Osteoblast (primary cell): Measurements from ENCODE around the gene SPARCL1. TPM values are rescaled to one million over a fixed set of nuclear protein-coding genes. Genes with fewer than 3 reads are reported as not detected.
A peak's percentile ranks its signal among the peaks of the same experiment; 100 is the strongest.

Experiments
- DNase-seq: peaks from one replicate; pipeline ENCODE4 v3.0.0; 2011; ENCODE audit warnings: low spot score, mixed read lengths; ENCODE audit not compliant: insufficient read length; ENCODE audit errors: missing footprints
- H2AFZ ChIP-seq: 2 replicates; pipeline ENCODE4 v1.6.0; 2011; ENCODE audit warnings: mild to moderate bottlenecking, low read length
- H3K27ac ChIP-seq: 2 replicates; pipeline ENCODE4 v1.5.1; 2011; ENCODE audit warnings: mild to moderate bottlenecking, low read depth, low read length, moderate library complexity
- H3K27me3 ChIP-seq: 2 replicates; pipeline ENCODE4 v1.6.0; 2012; ENCODE audit warnings: mild to moderate bottlenecking, control low read depth, inconsistent platforms, low read length, moderate library complexity; ENCODE audit not compliant: insufficient read depth
- H3K36me3 ChIP-seq: 2 replicates; pipeline ENCODE4 v1.5.1; 2011; ENCODE audit warnings: mild to moderate bottlenecking, low read length, control low read depth, moderate library complexity; ENCODE audit not compliant: insufficient read depth
- H3K4me1 ChIP-seq: 2 replicates; pipeline ENCODE4 v1.5.1; 2011; ENCODE audit warnings: mild to moderate bottlenecking, low read length, control low read depth, moderate library complexity; ENCODE audit not compliant: insufficient read depth
- H3K4me2 ChIP-seq: 2 replicates; pipeline ENCODE4 v1.6.0; 2011; ENCODE audit warnings: mild to moderate bottlenecking, low read length; ENCODE audit not compliant: insufficient read depth
- H3K4me3 ChIP-seq: fragments of 200-600 bp; sonication (generic); 3 replicates; pipeline ENCODE4 v1.5.1; 2012; ENCODE audit warnings: mild to moderate bottlenecking, low read length, inconsistent platforms; ENCODE audit not compliant: insufficient read depth
- H3K79me2 ChIP-seq: 2 replicates; pipeline ENCODE4 v1.6.0; 2012; ENCODE audit warnings: mild to moderate bottlenecking, low read length, control low read depth, inconsistent platforms; ENCODE audit not compliant: insufficient read depth
- H3K9me3 ChIP-seq: 2 replicates; pipeline ENCODE4 v1.5.1; 2011; ENCODE audit warnings: low read depth, low read length, control low read depth
- H4K20me1 ChIP-seq: 2 replicates; pipeline ENCODE4 v1.6.0; 2012; ENCODE audit warnings: mild to moderate bottlenecking, low read length, control low read depth; ENCODE audit not compliant: insufficient read depth
- CTCF ChIP-seq: IDR thresholded peaks from 2 replicates; pipeline ENCODE4 v1.5.1; 2011; ENCODE audit warnings: mild to moderate bottlenecking, low read depth, low read length, moderate library complexity; ENCODE audit errors: extremely low read depth
- total RNA-seq: library from RNA; depleted of rRNA; stranded (reverse); fragments of >200 nt; gene quantifications from 2 replicates; pipeline ENCODE4 v1.2.3, GENCODE V29; 2012

SPARCL1 gene
- total RNA-seq, 1 donor: not detected

GRCh38 chr4:87570290-87570805 lies 41.2 kb upstream of the SPARCL1 start:
- no peaks in the 10 kb centered on the region for H4K20me1 ChIP-seq
- H3K36me3 ChIP-seq: no peaks in the 10 kb centered on the region
- H3K4me2 ChIP-seq: no peak overlapping the region
- H3K4me1 ChIP-seq: no peaks in the 10 kb centered on the region
- TF ChIP-seq CTCF: no peak
- H3K27me3 ChIP-seq: no peaks in the 10 kb centered on the region
- DNase-seq: peak; percentile 26
- no peaks in the 10 kb centered on the region for H3K79me2 ChIP-seq
- no peak overlapping the region for H3K27ac ChIP-seq
- H3K9me3 ChIP-seq: no peaks in the 10 kb centered on the region
- no peak overlapping the region for H3K4me3 ChIP-seq
- H2AFZ ChIP-seq: no peak overlapping the region

GRCh38 chr4:87567191-87567590 lies 38.0 kb upstream of the SPARCL1 start:
- no peaks in the 10 kb centered on the region for H3K9me3 ChIP-seq
- TF ChIP-seq CTCF: no peak
- no peak overlapping the region for H3K27ac ChIP-seq
- DNase-seq: no peak
- H3K36me3 ChIP-seq: no peaks in the 10 kb centered on the region
- H3K27me3 ChIP-seq: no peaks in the 10 kb centered on the region
- H3K4me3 ChIP-seq: no peak overlapping the region
- H3K79me2 ChIP-seq: no peaks in the 10 kb centered on the region
- no peaks in the 10 kb centered on the region for H3K4me1 ChIP-seq
- H2AFZ ChIP-seq: no peak overlapping the region
- H3K4me2 ChIP-seq: peak overlapping the region; percentile 44
- no peaks in the 10 kb centered on the region for H4K20me1 ChIP-seq

- Histone ChIP-seq H3K27me3 (no peaks in the 10 kb centered on the region), H3K79me2 (no peaks in the 10 kb centered on the region), H3K36me3 (no peaks in the 10 kb centered on the region), H4K20me1 (no peaks in the 10 kb centered on the region), H3K4me3 (no peak overlapping the region), H3K4me1 (no peaks in the 10 kb centered on the region), H3K9me3 (no peaks in the 10 kb centered on the region), H2AFZ (no peak overlapping the region), H3K4me2 (no peak overlapping the region), H3K27ac (no peak overlapping the region)
- TF ChIP-seq CTCF: no peak
- no peak for DNase-seq
These were observed 37.1 kb upstream of the SPARCL1 start for GRCh38 chr4:87566276-87566675.

GRCh38 chr4:87565746-87566145 lies 36.6 kb upstream of the SPARCL1 start:
- Histone ChIP-seq H3K79me2 (no peaks in the 10 kb centered on the region), H3K4me2 (no peak overlapping the region), H3K27me3 (no peaks in the 10 kb centered on the region), H3K36me3 (no peaks in the 10 kb centered on the region), H3K4me1 (no peaks in the 10 kb centered on the region), H3K4me3 (no peak overlapping the region), H4K20me1 (no peaks in the 10 kb centered on the region), H3K9me3 (no peaks in the 10 kb centered on the region), H3K27ac (no peak overlapping the region), H2AFZ (no peak overlapping the region)
- TF ChIP-seq CTCF: no peak
- DNase-seq: no peak
